Measurements from ENCODE around the gene OTOA. TPM values are rescaled to one million over a fixed set of nuclear protein-coding genes. Genes with fewer than 3 reads are reported as not detected.
"Not testable (repeated sequence)": the region's sequence is repeated elsewhere in the genome, so short reads cannot be mapped to it uniquely, and the experiment has no call there.

Gene OTOA
- polyA plus RNA-seq, 3 donors = 0.08 to 0.14 (median 0.12) TPM

DNA sequence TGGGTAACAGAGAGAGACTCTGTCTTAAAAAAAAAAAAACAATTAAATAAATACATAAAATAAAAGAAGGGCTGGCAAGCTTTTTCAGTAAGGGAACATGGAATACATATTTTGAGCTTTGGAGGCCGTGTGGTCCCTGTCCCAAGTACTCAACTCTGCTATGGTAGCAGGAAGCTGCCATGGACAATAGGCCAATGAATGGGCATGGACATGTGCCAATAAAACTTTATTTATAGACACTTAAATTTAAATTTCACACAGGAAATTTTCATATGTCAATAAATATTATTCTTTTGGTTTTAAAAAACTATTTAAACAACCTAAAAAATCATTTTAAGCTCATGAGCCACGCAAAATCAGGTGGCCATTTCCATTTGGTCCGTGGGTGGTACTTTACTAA lies 3.8 kb downstream of the OTOA start:
- no peak for DNase-seq (ENCODE audit: low read depth in 3 of 3, low spot score in 2 of 3)

DNA sequence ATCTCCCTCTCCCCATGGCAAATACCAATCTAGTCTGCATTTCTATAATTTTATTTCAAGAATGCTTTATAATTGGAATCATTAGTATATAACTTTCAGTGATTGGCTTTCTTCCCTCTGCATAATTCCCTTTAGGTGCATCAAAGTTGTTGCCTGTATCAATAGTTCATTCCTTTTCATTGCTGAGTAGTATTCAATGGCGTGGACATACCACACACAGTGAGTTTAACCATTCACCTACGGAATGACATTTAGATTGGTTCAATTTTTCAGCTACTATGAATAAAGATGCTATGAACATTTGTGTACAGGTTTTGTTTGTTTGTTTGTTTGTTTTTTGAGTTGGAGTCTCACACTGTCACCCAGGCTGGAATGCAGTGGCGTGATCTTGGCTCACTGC lies 9.7 kb downstream of the OTOA start:
- no peak for DNase-seq (ENCODE audit: low read depth in 3 of 3, low spot score in 2 of 3)

DNA sequence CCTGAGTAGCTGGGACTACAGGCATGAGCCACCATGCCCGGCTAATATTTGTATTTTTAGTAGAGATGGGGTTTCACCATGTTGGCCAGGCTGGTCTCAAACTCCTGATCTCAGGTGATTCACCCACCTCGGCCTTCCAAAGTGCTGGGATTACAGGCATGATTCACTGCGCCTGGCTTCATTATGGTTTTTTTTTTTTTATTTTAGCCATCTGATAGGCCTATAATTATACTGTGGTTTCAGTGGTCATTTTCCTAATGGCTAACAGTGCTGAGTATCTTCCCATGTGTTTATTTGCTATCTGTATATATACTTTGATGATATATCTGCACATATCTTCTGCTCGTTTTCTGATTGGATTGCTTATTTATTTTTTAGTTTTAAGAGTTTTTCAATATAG lies 10.7 kb downstream of the OTOA start:
- not testable (repeated sequence) for DNase-seq (ENCODE audit: low read depth in 3 of 3, low spot score in 2 of 3)

DNA sequence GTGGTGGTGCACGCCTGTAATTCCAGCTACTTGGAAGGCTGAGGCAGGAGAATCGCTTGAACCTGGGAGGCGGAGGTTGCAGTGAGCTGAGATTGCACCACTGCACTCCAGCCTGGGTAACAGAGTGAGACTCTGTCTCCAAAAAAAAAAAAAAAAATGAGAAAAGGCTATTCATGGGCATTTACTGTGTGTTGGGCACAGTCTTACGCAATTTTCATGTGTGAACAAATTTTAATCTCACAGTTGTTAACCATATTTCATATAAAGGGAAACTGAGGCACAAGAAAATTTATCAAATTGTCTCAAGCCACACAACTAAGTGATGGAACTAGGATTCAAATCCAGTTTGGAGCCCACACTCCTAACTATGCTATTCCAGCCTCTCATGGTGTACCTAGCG lies 16.9 kb downstream of the OTOA start:
- DNase-seq (ENCODE audit: low read depth in 3 of 3, low spot score in 2 of 3) = not testable (repeated sequence)

DNA sequence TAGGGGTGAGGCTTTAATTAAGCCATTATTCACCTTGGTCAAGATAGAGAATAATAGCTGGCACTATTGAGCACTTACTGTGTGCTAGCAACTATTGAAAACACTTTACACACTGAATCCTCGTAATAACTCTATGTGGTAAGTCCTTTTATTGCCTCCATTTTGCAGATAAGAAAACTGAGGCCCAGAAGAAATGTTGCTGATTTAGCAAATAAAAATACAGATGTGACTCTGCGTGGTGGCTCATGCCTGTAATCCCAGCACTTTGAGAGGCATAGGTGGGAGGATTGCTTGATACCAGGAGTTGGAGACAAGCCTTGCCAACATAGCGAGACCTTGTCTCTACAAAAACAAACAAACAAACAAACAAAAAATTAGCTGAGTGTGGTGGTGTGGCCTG lies 19.4 kb downstream of the OTOA start:
- DNase-seq (ENCODE audit: low read depth in 3 of 3, low spot score in 2 of 3) = no peak

DNA sequence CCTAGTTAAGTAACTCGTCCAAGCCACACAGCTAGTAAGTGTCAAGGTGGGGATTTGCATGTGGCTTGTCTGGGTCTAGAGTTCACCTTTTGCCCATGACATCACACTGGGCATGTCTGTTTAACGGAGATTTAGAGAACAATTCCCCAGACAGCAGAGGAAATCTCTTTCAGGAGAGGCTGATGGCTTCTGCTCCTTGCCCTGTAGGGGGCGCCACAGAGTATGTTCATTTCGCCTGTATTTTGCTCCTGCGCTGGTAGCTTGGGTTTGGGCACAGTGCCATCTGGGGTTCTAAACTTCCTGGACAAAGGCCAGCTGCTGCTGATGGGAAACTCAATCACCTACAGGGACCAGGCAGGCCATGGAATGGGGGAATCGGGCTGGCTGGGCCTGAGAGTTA lies 20.4 kb downstream of the OTOA start:
- DNase-seq (ENCODE audit: low read depth in 3 of 3, low spot score in 2 of 3) = no peak

DNA sequence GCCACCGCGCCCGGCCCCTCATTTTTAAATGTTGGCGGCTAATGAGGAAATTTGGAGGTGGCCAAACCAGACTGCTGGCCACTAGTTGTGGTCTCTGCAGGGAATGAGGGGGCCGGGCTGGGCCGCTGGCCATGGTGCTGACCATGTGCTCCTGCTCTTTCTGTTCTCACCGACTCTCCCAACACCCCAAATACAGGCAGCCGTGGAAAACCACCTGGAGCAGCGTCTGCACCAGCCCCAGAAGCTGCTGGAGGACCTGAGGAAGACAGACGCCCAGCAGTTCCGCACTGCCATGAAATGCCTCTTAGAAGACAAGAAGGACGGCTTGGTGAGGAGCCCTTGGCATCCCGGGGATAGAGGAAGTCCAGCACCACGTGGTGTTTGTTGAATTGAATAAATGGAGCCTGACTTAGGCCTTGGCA lies 21.3 kb downstream of the OTOA start:
- DNase-seq (ENCODE audit: low read depth in 3 of 3, low spot score in 2 of 3) = peak in 1 of 3 donors; percentile 5

DNA sequence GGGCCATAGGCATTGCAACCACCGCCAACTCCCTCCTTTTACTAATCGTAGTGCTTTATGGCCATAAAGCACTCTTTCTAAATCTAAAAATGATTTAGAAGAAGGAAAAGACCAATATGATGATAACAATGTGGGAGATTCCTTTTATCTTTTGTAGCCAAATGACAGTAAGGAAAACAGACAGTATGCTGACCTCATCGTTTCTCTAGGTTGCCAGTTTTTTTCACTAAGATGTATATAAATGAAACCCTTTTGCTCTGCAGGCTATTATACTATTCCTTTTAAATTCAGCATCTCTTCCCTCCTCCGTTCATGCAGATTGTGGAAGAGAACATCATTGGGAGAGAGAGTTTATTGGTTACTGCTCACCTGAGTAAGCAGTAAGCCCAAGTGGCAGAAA lies 25.3 kb downstream of the OTOA start:
- DNase-seq (ENCODE audit: low read depth in 3 of 3, low spot score in 2 of 3) = no peak

DNA sequence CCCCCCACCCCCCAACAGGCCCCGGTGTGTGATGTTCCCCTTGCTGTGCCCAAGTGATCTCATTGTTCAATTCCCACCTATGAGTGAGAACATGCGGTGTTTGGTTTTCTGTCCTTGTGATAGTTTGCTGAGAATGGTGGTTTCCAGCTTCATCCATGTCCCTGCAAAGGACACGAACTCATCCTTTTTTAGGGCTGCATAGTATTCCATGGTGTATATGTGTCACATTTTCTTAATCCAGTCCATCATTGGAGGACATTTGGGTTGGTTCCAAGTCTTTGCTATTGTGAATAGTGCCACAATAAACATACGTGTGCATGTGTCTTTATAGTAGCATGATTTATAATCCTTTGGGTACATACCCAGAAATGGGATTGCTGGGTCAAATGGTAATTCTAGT lies 27.2 kb downstream of the OTOA start:
- not testable (repeated sequence) for DNase-seq (ENCODE audit: low read depth in 3 of 3, low spot score in 2 of 3)

DNA sequence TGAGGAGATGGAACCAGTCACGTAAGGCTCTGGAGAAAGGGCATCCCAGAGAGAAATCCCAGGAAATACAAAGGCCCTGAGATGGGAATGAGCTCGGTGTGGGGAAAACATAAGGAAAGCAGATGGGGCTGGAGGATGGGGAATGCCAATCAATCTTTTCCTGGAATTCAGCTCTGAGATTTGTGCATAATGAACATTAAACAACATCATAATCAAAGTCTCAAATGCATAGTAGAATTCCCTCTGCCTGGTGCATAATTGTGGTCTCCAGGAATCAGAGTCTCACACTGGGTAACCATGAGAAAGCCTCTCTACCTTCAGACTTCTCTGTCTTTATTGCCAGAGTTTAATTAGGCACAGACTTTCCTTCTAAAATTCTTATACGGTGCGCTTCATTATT lies 30.8 kb downstream of the OTOA start:
- DNase-seq (ENCODE audit: low read depth in 3 of 3, low spot score in 2 of 3) = no peak

DNA sequence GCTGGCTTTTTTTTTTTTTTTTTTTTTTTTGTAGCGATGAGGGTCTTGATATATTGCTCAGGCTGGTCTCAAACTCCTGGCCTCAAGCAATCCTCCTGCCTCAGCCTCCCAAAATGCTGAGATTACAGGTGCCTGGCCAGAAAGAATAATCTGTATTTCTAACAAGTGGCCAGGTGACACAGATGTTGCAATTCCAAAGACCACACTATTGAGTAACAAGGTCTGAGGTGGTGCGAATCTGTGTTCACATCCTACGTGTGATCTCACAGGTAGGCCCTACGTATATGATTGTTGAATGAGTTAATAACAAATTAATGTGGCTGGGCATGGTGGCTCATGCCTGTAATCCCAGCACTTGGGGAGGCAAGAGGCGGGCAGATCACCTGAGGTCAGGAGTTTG lies 33.3 kb downstream of the OTOA start:
- DNase-seq (ENCODE audit: low read depth in 3 of 3, low spot score in 2 of 3) = no peak

DNA sequence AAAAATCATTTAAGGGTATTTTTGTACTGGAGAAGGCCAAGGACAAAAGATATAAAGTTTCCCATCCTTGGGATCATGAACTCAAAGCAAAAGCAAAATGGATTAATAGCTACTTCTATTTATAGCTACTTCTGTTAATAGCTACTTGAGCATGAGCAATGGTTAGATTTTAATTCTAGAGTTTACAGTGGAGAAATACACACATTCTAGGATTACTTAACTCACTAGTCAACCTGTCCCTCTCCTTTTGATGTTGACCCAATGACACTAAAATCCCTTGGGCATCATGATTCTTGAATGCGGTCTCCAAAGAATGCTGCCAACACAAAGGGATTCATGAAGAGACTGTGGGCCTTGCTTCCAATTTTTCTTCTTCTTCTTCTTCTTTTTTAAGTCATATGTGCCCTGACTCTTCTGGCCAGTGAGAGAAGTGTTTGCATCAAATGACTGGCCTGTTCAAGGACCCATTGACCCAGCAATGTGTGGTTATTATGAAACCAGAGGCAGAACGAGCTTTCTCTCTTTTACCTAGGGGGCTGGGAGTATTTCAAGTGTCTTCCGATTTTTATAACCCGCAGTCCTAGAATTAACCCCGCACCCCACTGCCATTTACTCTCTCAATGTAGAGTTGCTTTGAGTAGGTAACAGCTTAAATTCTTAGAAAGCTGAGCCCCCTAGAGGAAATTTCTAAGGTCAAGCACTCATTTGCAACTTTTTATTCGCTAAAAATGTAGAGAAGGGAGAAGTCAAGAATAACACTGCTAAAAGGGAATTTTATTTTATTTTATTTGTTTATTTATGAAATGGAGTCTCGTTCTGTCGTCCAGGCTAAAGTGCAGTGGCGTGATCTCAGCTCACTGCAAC lies 34.6 kb downstream of the OTOA start:
- no peak for DNase-seq (ENCODE audit: low read depth in 3 of 3, low spot score in 2 of 3)

DNA sequence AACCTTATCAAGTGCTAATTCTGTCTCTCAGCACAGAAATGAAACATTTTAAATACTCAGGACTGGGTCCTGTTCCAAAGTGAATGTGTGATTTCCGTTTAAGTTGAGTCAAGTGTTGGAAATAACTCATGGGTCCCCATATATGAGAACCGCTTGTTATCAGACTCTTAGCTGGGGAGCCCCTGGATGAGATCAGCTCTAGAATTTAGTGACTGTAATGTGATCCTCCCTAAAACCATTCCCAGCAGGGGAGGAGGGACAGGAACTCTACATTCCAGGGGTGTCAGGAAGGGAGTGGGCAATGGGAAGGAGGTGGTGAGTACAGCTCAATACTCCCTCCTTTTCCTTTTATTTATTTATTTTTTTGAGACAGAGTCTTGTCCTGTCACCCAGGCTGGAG lies 37.5 kb downstream of the OTOA start:
- no peak for DNase-seq (ENCODE audit: low read depth in 3 of 3, low spot score in 2 of 3)

DNA sequence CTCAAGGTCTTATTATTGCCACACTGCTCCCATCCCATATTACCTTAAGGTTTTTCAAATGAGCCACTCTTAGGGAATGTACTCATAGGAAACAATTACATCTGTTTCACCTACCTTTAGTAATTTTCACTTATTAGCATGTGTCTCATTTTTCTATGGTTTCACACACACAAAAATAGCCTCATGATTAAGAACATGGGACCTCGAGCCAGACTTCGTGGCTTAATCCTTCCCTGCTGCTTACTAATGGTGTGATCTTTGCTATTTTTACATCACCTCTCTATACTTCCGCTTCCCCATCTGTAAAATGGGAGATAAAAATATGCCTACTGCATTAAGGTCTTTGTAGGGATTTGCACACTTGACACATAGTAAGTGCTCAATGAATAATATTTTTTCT lies 38.5 kb downstream of the OTOA start:
- no peak for DNase-seq (ENCODE audit: low read depth in 3 of 3, low spot score in 2 of 3)

DNA sequence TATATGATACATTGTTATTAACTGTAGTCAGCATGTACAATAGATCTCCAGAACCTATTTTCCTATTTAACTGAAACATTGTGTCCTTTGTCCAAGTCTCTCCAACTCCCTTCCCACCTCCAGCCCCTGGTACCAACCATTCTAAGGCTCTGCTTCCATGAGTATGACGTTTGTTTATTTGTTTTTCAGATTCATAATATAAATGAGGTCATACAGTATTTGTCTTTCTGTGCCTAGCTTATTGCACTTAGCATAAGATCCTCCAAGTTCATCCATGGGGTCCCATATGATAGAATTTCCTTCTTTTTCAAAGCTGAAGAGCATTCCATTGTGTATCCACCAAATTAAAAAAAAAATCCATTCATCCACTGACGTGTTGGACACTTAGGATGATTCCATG lies 39.4 kb downstream of the OTOA start:
- no peak for DNase-seq (ENCODE audit: low read depth in 3 of 3, low spot score in 2 of 3)

DNA sequence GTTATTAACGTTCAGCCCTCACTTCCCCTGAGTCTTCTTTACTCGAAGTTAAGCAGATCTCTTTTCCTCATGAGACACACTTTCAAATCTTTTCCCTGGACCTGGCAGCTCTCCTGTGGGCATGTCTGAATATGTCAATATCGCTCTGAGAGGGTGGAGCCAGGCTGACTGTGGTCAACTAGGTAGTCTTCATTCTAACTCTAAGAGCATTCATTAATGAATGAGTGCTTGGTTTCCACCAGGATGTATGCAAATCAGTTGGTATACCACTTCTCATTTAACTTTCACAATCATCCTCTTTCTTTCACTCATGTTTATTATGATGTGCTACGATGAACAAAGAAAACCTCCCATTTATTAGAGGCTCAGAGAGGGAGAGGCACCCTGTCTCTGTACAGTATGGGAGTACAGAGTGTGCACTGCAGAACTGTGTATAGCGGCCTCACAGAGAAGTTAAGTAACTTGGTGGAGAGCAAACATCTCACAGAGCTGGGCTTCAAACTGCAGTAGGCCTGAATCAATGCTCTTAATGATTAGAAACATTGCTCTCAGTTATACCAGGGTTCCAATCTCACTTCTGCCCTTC lies 39.9 kb downstream of the OTOA start:
- DNase-seq (ENCODE audit: low read depth in 3 of 3, low spot score in 2 of 3) = no peak

DNA sequence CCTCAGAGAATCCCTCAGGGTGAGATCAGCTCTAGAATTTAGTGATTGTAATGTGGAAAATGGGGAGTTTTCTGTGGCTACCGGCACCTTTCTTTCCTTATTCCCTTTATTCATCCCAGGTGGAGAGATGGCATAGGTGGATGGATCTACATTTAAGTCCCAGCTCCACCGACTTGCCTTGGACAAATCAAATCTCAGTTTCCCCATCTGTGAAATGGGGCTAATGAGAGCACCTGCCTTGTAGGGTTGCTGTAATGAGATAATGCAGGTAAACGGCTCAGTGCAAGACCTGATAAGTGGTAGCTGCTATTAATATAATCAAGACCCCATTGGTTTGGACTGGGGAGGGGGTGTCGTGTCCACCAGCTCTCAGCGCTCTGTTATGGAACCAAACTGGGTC lies 40.5 kb downstream of the OTOA start:
- no peak for DNase-seq (ENCODE audit: low read depth in 3 of 3, low spot score in 2 of 3)

DNA sequence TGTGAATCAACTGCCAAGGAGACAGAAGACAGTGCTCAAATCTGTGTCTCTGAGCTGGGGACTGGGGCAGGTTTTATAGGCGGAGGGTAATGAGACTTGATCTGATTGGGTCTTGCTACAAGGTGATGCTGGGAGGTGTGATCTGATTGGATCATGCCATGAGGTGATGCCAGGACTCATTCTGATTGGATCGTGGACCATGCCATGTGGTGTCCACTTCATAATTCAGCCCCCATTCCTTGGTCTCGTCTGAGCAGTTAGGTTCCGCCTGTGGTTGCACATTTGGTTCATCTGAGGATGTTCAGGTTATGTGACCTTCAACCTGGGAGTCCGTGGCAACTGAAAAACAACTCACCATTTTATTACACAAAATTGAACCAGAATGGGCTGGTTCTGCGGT lies 41.0 kb downstream of the OTOA start:
- no peak for DNase-seq (ENCODE audit: low read depth in 3 of 3, low spot score in 2 of 3)

DNA sequence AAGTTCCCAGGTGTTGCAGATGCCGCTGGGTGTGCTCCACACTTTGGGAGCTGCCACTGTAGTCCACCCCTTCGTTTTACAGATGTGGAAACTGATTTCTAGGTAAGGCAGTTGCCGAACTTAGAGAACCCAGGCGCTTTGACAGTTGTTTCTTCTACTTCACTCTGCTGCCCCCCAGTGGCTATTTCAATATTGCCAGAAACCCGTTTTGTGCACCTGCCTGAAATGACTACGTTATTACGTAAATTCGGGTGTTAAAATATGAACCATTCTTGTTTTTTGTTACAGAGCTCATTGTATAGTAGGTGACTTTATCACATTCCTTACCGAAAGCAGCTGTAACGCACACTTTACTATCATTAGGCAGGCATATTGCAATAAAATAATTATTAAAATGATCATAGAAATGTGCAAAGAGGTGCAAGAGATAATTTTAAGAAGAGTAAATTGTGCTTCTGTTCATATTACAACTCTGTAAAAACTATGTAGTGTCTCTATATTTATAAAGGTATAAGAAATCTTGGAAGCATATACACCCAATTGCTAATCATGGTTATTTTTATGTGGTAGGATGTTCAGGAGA lies 44.9 kb downstream of the OTOA start:
- peak; percentile 32 to 47 (median 33) for DNase-seq (ENCODE audit: low read depth in 3 of 3, low spot score in 2 of 3)

DNA sequence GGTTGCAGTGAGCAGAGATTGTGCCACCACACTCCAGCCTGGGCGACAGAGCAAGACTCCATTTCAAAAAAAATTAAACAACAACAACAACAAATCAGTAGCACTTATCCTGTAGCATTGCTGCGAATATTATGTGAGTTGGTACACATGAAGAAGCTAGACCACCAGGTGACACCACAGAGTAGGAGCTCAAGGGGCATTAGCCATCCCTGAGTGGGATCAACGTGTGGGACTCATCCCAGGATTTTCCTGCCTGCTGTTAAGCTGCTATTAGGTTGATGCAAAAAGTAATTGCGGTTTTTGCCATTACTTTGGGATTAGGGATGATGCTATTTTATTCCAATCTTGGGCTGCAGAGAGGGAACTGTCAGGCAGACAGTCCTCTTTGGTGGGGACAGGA lies 47.2 kb downstream of the OTOA start:
- no peak for DNase-seq (ENCODE audit: low read depth in 3 of 3, low spot score in 2 of 3)

DNA sequence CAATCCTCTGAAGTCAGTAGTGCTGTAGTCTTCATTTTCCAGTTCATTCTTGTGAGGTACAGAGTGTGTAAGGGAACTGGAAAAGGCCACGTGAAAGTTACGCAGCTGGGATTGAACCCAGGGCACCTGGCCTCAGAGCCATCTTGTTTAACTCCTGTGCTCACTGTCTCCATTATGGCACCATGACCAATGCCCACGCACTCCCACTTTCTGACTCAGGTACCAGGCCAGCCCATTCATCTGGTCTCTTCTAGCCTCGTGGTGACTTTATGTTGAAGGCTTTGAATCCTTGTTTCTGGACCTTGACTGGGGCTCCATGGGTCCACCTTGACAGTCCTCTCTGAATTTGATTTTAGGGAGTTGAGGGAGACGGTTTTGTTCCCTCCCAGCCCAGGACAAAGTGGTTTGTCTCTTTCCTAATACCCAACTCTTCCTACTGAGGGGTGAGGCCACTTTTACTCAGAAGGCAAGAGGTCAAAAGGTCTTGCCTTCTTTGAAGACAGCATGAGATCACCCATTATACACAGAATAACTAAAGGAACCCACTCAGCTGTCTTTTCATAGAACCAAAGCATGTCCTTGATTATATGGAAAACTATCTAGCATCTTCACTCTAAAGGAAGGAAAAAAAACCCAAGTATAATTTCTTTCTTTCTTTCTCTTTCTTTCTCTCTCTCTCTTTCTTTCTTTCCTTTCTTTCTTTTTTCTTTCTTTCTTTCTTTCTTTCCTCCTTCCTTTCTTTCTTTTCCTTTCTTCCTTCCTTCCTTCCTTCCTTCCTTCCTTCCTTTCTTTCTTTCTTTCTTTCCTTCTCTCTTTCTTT lies 50.0 kb downstream of the OTOA start:
- no peak for DNase-seq (ENCODE audit: low read depth in 3 of 3, low spot score in 2 of 3)

DNA sequence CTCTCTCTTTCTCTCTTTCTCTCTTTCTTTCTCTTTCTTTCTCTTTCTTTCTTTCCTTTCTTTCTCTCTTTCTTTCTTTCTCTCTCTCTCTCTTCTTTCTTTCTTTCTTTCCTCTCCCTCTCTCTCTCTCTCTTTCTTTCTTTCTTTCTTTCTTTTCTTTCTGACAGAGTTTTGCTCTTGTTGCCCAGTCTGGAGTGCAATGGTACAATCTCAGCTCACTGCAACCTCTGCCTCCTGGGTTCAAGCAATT lies 50.5 kb downstream of the OTOA start:
- DNase-seq (ENCODE audit: low read depth in 3 of 3, low spot score in 2 of 3) = not testable (repeated sequence)
